ENCODE data around the gene PTPRT.

Gene PTPRT

DNA sequence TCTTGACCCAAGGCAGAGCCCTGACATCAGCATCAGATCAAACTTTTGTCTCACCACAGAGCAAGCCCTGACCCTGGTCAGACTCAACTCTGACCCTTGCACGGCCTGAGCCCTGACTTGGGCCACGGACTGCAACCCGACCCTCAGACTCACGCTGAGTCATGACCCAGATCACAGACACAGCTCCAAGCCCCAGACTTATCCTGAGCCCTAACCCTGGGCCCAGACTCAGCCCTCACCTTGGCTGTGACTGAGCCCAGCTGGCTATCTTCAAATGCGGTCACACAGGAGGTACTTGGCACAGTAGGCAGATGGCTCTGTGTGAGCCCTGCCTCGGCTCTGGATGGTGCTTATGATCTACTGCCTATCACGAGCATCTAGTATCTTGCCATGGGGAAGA is 602.3 kb downstream of the PTPRT start:
- no peak for DNase-seq (ENCODE audit: low spot score)
- H3K27ac ChIP-seq, result no peak overlapping the region
- TF ChIP-seq, protein P1, sequence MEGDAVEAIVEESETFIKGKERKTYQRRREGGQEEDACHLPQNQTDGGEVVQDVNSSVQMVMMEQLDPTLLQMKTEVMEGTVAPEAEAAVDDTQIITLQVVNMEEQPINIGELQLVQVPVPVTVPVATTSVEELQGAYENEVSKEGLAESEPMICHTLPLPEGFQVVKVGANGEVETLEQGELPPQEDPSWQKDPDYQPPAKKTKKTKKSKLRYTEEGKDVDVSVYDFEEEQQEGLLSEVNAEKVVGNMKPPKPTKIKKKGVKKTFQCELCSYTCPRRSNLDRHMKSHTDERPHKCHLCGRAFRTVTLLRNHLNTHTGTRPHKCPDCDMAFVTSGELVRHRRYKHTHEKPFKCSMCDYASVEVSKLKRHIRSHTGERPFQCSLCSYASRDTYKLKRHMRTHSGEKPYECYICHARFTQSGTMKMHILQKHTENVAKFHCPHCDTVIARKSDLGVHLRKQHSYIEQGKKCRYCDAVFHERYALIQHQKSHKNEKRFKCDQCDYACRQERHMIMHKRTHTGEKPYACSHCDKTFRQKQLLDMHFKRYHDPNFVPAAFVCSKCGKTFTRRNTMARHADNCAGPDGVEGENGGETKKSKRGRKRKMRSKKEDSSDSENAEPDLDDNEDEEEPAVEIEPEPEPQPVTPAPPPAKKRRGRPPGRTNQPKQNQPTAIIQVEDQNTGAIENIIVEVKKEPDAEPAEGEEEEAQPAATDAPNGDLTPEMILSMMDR (IDR thresholded peaks at IDR 0.05), result no peak
- H3K4me3 ChIP-seq, result no peak overlapping the region

DNA sequence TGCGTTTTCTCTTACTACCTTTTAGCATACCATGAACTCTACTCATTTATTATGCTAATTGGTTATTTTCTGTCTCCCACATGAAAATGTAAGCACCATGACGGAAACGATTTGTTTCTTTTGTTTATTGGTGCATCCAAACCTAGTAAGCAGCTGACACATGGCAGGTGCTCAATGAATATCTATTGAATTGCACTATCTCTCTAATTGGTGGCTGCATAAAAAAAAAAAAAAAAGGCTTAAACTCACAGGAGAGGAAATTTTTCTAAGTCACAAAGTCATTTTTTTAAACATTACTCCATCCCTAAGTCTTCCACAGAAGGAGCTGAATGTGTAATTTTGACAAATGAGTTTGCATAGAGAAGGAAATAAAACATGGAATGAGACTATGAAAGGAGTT is 608.4 kb downstream of the PTPRT start:
- Histone ChIP-seq H3K27ac (no peak overlapping the region), H3K4me3 (no peak overlapping the region)
- TF ChIP-seq, protein P1 (IDR thresholded peaks at IDR 0.05), result no peak
- no peak for DNase-seq (ENCODE audit: low spot score)

DNA sequence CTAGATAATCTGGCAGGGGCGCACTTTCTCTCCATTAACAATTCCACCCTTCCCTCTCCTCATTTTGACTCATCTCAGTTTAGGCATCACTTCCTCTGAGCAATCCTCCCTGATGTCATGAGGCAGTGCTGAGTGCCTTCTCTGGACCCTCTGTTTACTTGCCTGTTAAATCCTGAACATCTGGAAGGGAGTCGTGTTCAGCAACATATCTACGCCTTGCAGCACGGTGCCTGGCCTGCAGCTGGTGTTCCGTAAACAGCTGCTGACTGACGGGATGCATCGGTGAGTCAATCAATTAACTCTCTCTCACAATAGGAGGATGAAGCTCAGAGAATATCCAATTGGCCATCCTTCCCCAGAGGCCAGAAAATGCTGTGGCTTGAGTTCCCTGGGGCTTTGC is 613.5 kb downstream of the PTPRT start:
- Histone ChIP-seq H3K27ac (no peak overlapping the region), H3K4me3 (no peak overlapping the region)
- DNase-seq (ENCODE audit: low spot score), result no peak
- TF ChIP-seq, protein P1 (IDR thresholded peaks at IDR 0.05), result no peak

DNA sequence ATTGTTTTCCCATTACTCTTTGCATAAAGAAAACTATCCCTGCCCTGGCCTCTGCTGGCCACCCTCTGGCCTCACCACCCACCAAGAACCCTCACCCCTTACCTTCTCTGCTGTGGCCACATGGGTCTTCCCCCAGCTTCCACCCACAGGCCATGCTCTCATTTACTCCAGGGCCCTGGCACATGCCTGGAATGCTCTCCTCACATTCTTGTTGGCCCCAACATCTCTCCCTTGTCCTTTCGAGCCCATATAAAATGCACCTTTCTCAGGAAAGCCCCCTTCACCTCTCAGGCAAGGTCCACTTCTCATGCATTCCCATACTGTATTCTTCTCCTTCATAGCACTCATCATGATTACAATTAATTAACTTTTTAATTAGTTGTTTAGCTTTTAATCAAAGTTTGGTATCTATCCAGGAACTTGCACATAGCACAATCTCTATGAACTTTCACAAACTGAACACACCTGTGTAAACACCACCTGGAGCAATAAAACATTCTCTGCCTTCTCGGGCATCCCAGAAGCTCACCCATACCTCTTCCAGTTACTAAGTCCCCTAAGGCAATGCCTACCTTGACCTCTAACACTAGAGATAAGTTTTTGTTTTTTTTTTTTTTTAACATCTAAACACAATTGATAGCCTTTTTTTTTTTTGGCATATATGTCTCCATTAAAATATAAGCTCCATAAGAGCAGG is 617.2 kb downstream of the PTPRT start:
- Histone ChIP-seq H3K27ac (no peak overlapping the region), H3K4me3 (no peak overlapping the region)
- no peak for DNase-seq (ENCODE audit: low spot score)
- TF ChIP-seq, protein P1 (IDR thresholded peaks at IDR 0.05), result no peak

DNA sequence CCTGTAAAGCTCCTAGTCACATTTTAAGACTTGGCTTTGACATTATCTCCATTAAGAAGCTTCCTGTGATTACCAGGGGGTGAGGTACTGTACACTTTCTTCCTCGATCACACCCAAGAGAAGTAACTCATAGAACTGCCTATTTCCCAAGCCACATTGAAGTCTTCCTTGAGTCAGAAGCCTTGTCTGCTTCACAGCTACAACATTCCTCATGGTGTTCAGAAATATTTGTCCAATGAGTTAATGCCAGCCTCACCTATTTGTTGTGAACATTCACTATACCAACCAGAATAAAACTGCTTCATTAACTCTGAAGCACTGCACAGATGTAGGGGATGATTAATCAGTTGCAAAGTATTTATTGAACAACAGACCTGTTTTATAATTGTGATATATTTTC is 622.3 kb downstream of the PTPRT start:
- Histone ChIP-seq H3K27ac (no peak overlapping the region), H3K4me3 (no peak overlapping the region)
- TF ChIP-seq, protein P1 (IDR thresholded peaks at IDR 0.05), result no peak
- DNase-seq (ENCODE audit: low spot score), result no peak

DNA sequence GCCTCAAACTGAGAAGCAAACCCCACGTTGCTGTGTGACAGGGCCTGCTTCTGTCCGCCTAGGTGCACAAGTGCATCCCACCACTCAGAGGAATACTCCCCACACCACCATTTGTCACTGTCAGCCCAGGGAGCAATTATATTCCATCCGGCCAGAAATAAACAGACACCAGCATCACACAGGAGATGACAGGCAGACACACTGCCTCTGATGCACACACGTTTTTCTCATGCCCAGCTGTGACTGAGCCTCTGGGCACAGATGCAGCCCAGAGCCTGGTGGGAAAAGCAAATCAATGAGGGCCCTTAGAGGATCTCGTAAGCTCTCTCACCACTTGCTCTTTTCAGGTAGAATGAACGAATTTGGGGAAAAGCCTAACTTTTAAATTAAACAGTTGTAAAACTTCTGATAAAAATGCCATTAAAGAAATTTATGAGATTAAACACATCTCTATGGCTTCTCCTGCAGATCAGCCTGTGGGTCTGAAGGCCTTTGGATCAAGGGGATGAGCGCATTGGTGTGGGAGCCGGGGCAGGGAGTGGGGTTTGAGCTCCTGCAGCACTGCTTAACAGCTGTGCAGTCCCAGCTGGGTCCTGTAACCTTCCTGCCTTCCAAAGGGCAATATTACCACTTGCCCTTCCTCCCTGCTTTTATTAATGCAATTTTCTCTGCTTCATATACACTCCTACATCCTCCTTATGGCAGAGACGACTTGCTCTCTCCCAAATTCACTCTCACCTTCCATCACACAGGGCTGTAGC is 624.3 kb downstream of the PTPRT start:
- Histone ChIP-seq H3K27ac (no peak overlapping the region), H3K4me3 (no peak overlapping the region)
- TF ChIP-seq, protein P1 (IDR thresholded peaks at IDR 0.05), result no peak
- no peak for DNase-seq (ENCODE audit: low spot score)

DNA sequence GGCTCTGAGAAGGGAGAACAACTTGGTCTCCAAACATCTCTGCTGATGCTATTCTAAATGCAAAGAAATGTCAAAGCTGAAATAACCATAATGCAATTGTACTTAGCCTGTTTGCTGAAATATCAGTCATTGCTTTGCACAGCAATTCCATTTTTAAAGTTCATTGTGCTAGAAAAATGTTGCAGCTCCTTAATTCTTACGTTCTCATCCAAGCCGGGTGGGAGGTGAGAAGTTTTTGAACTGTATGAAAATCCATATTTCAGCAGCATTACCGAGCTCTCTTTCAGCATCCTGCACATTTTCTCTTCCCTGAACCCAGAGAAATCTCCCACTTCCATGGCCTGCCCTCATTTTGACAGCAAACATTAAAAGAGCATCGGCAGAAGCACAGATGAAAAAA is 630.0 kb downstream of the PTPRT start:
- Histone ChIP-seq H3K27ac (no peak overlapping the region), H3K4me3 (no peak overlapping the region)
- TF ChIP-seq, protein P1 (IDR thresholded peaks at IDR 0.05), result no peak
- DNase-seq (ENCODE audit: low spot score), result no peak
